Tibial artery (tissue), 4 donors: ENCODE data around the gene MYO5B.

ENCODE experiments used
- DNase-seq, 2 donors: peaks; one replicate each; pipeline ENCODE4 v3.0.0-alpha.2; 2019
- H3K27ac ChIP-seq, 2 donors: fragments of 200-600 bp; sonication (generic) in 1 of 2; 1 replicate in 1 of 2; 2 replicates in 1 of 2; pipeline ENCODE4 v1.5.1; 2018 to 2019; ENCODE audit warnings: mild to moderate bottlenecking in 1 of 2
- H3K27me3 ChIP-seq, 2 donors: fragments of 200-600 bp; sonication (generic) in 1 of 2; one replicate each; pipeline versions ENCODE4 v1.5.1 to v1.6.0; 2016 to 2019
- H3K36me3 ChIP-seq, 3 donors: fragments of 200-600 bp; sonication (generic) in 2 of 3; one replicate each; pipeline ENCODE4 v1.5.1; 2016 to 2019; ENCODE audit warnings: mild to moderate bottlenecking in 2 of 3
- H3K4me1 ChIP-seq, 4 donors: fragments of 200-600 bp; sonication (generic) in 2 of 4; 1 replicate in 3 of 4; 2 replicates in 1 of 4; pipeline ENCODE4 v1.5.1; 2016 to 2019
- H3K4me3 ChIP-seq, 2 donors: fragments of 200-600 bp; sonication (generic) in 1 of 2; 1 replicate in 1 of 2; 2 replicates in 1 of 2; pipeline ENCODE4 v1.5.1; 2018 to 2019; ENCODE audit warnings: mild to moderate bottlenecking in 2 of 2
- H3K9me3 ChIP-seq, 3 donors: fragments of 200-600 bp; sonication (generic) in 1 of 3; one replicate each; pipeline ENCODE4 v1.5.1; 2016 to 2019
- CTCF ChIP-seq, 2 experiments: fragments of 200-600 bp in 1 of 2; fragments of 450-650 bp in 1 of 2; IDR thresholded peaks; one replicate each; pipeline ENCODE4 v1.5.1; 2017 to 2019; ENCODE audit warnings: antibody characterized with exemption in 2 of 2, mild to moderate bottlenecking in 1 of 2, moderate library complexity in 1 of 2
- intact Hi-C: fragments of 100-400 bp; cut with DNase I; formaldehyde crosslinking; loops from one replicate; pipeline ENCODE4 v1.15.0; 2023; ENCODE audit warnings: low total_unique reads

MYO5B gene

DNA sequence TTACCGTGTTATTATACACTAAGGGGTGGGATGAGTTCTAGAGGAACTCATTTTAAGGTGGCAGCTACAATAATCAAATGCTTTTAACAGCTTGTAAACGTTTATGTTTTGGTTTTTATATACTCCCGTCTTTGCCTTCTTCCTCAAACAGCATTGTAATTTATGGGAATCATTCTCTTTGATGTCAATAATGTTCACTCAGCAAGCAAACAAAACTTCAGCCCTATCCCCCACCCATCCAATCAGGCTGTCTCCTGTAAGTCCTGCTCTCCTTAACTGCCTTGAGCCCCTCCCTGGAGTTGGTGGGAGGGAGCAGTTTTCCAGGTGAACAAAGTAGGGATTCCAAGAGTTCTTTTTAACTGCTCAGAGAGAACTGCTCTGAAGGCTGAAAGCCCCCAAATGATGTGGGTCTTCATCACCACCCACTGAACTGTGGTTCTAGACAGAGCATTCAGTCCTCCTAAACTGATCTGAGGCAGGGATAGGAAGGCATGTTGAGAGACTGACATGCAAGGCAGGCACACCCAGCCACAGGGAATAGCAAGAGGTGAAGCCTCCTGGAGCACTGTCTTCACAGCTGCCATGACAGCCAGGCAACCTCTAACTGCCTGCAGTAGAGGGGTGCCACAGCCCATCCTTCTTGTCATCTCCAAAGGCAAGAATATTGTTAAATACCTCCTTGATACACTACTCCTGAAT is 17.5 kb downstream of the MYO5B start:
- H3K4me1 ChIP-seq: no peaks in the 10 kb centered on the region
- TF ChIP-seq CTCF (IDR thresholded peaks at IDR 0.05): no peak
- no peaks in the 10 kb centered on the region for H3K27me3 ChIP-seq
- H3K9me3 ChIP-seq: no peaks in the 10 kb centered on the region
- no peak overlapping the region for H3K27ac ChIP-seq
- DNase-seq: no peak
- H3K4me3 ChIP-seq: no peak overlapping the region
- H3K36me3 ChIP-seq: no peaks in the 10 kb centered on the region
- intact Hi-C loops: no loop called here

DNA sequence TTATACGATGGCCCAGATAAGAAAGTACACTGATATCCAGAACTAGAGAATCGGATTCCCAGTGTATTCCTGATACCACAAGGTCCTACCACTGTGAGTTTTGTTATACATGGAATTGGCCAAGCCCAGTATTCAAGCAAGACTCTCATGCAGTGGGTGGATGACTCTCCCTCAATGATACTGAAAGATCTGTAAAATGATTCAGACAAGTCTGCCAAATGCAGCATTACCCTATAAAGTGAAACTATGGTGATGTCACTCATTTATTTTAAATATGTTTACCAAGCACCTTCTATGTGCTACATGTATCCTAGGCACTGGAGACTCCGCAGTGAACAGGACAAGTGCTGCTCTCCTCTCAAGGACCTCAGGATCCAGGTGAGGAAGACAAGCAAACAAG is 22.6 kb downstream of the MYO5B start:
- intact Hi-C loops: no loop called here

GRCh38 chr18:50171406-50171805 is 23.5 kb downstream of the MYO5B start:
- no peak for DNase-seq
- Histone ChIP-seq H3K27me3 (no peaks in the 10 kb centered on the region), H3K4me1 (no peaks in the 10 kb centered on the region), H3K36me3 (no peaks in the 10 kb centered on the region), H3K4me3 (no peak overlapping the region), H3K27ac (no peak overlapping the region), H3K9me3 (no peaks in the 10 kb centered on the region)
- TF ChIP-seq CTCF (IDR thresholded peaks at IDR 0.05): no peak
- intact Hi-C loops: no loop called here

More for the DNA sequence above, 22.6 kb downstream of the MYO5B start:
- Histone ChIP-seq H3K4me1 (no peaks in the 10 kb centered on the region), H3K9me3 (no peaks in the 10 kb centered on the region), H3K27ac (no peak overlapping the region), H3K4me3 (no peak overlapping the region), H3K27me3 (no peaks in the 10 kb centered on the region), H3K36me3 (no peaks in the 10 kb centered on the region)
- DNase-seq: no peak
- TF ChIP-seq CTCF (IDR thresholded peaks at IDR 0.05): no peak

GRCh38 chr18:50170004-50170403 is 24.9 kb downstream of the MYO5B start:
- intact Hi-C loops: no loop called here

GRCh38 chr18:50169149-50169548 is 25.8 kb downstream of the MYO5B start:
- H3K27ac ChIP-seq: no peak overlapping the region
- H3K4me1 ChIP-seq: no peaks in the 10 kb centered on the region
- intact Hi-C loops: no loop called here
- no peak overlapping the region for H3K4me3 ChIP-seq
- no peaks in the 10 kb centered on the region for H3K27me3 ChIP-seq
- no peaks in the 10 kb centered on the region for H3K9me3 ChIP-seq
- TF ChIP-seq CTCF (IDR thresholded peaks at IDR 0.05): no peak
- DNase-seq: no peak
- H3K36me3 ChIP-seq: no peaks in the 10 kb centered on the region

More at GRCh38 chr18:50170004-50170403, 24.9 kb downstream of the MYO5B start:
- Histone ChIP-seq H3K4me1 (no peaks in the 10 kb centered on the region), H3K27ac (no peak overlapping the region), H3K9me3 (no peaks in the 10 kb centered on the region), H3K27me3 (no peaks in the 10 kb centered on the region), H3K4me3 (no peak overlapping the region), H3K36me3 (no peaks in the 10 kb centered on the region)
- no peak for DNase-seq
- no peak for TF ChIP-seq CTCF (IDR thresholded peaks at IDR 0.05)

- Histone ChIP-seq H3K4me1 (no peaks in the 10 kb centered on the region), H3K27me3 (no peaks in the 10 kb centered on the region), H3K36me3 (no peaks in the 10 kb centered on the region), H3K27ac (no peak overlapping the region), H3K4me3 (no peak overlapping the region), H3K9me3 (no peaks in the 10 kb centered on the region)
- TF ChIP-seq CTCF (IDR thresholded peaks at IDR 0.05): no peak
- intact Hi-C loops: no loop called here
- DNase-seq: no peak
Observed at GRCh38 chr18:50167966-50168365, 27.0 kb downstream of the MYO5B start.
